GM12872 (cell line): ENCODE data around the gene REM1.

ENCODE experiments used
- TF ChIP-seq, protein P1 (sequence below): IDR thresholded peaks from 3 replicates; pipeline ENCODE4 v1.5.1; 2011; ENCODE audit warnings: low read depth, mild to moderate bottlenecking, low read length, moderate library complexity; ENCODE audit not compliant: insufficient read depth

The REM1 gene

DNA sequence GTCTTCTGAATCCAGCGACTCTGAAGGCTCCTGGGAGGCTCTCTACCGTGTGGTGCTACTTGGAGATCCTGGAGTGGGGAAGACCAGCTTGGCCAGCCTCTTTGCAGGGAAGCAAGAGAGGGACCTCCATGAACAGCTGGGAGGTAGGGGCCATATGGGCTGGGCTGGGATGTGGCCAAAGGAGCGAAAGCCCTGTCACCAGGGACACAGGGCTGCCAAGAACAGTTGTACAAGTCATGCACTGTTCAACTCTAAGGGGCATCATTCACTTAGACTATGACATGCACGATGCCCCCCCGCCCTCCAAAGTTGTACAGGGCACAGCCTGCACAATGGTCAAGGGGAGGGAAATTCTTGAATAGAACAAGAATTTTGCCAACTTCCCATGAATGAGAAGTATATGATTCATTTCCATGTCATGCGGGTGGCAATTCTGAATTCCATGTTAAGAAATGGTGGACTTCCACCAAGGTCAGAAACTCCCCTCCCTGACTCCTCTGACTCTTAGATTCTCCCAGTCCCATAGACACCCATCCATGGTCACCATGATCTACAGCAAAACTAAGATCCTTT is 1.6 kb downstream of the REM1 start:
- TF ChIP-seq, protein P1, sequence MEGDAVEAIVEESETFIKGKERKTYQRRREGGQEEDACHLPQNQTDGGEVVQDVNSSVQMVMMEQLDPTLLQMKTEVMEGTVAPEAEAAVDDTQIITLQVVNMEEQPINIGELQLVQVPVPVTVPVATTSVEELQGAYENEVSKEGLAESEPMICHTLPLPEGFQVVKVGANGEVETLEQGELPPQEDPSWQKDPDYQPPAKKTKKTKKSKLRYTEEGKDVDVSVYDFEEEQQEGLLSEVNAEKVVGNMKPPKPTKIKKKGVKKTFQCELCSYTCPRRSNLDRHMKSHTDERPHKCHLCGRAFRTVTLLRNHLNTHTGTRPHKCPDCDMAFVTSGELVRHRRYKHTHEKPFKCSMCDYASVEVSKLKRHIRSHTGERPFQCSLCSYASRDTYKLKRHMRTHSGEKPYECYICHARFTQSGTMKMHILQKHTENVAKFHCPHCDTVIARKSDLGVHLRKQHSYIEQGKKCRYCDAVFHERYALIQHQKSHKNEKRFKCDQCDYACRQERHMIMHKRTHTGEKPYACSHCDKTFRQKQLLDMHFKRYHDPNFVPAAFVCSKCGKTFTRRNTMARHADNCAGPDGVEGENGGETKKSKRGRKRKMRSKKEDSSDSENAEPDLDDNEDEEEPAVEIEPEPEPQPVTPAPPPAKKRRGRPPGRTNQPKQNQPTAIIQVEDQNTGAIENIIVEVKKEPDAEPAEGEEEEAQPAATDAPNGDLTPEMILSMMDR = no peak

DNA sequence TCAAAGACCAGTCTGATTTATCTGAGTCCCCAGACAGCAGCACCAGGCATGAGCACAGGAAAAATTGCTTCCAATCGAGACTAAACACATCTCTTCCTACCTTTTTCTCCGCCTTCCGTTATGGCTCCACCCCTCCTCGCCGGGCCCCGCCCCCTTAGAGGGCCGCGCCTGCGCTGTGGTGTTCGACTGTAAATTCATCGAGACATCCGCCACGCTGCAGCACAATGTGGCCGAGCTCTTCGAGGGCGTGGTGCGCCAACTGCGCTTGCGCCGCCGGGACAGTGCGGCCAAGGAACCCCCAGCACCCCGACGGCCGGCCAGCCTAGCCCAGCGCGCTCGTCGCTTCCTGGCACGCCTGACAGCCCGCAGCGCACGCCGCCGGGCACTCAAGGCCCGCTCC is 8.9 kb downstream of the REM1 start:
- TF ChIP-seq, protein P1 = no peak

DNA sequence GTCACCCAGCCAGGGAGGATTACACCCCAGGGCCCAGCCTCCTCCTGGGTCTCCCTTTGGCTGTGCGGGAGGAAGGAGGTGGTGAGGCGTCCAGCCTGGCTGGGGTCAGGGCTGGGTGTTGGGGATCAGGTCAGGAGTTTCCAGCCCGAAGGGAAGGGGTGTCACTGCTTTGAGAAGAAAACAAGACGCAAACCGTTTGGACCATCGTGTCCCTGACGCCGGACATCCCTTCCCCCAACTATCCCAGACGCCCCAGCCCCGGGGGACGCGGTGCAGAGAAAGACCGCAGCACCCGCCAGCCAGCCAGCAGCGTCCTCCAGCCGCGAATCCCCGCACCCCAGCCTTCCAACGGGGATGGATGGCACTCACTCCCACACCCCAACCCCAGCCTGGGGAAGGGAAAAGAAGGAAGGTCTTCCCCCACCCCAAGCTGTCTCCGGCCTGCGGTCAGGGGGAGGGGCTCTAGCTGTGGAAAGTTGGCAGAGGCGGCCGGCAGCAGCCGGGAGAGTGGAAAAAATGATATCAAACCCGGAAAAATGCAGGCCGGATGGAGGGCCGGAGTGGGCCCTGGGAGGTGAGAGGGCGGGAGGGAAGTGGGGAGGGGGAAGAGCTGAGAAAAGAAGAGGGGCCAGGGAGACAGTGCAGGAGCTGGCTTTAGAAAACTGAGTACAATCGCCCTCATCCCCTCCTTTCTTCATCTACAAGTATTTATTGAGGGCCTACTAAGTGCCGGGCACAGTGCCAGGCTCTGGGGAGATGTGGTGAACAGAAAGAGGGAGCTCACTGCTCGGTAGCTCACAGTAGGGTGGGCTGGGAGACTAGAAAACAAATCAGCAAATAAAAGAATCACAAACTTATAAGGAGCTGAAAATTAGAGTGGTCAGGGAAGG is 10.6 kb downstream of the REM1 start:
- TF ChIP-seq, protein P1 = no peak

DNA sequence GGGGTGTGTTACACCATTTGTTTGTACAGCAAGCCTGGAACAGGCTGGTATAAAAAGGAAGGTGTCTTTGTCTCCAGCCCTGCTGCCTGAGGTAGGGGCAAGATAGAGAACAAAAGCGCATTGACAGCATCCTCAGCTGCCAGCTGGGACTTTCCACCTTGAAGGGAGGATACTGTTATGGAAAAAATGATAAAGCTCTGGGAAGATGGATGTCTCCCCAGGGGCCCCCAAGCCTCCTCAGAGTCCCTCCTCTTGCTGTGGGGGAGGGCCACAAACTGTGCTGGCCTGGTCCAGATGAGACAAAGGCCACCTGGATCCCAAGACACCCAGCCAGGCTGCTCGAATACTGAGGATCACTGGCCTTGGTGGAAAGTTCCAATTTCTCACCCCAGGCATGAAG is 13.0 kb downstream of the REM1 start:
- TF ChIP-seq, protein P1 = no peak

DNA sequence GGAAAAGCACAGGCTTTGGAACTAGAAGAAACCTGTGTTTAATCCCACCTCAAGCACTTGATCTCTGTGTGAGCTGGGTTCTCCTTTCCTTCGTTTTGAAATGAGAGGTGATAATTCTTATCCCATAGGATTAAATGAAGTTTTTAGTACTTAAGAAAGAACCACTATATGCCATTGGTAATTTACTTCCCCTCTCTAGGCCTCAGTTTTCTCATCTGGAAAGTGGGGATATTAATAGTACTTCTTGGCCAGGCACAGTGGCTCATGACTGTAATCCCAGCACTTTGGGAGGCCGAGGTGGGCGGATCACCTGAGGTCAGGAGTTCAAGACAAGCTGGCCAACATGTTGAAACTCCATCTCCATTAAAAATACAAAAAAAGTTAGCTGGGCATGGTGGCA is 14.1 kb downstream of the REM1 start:
- TF ChIP-seq, protein P1 = no peak

DNA sequence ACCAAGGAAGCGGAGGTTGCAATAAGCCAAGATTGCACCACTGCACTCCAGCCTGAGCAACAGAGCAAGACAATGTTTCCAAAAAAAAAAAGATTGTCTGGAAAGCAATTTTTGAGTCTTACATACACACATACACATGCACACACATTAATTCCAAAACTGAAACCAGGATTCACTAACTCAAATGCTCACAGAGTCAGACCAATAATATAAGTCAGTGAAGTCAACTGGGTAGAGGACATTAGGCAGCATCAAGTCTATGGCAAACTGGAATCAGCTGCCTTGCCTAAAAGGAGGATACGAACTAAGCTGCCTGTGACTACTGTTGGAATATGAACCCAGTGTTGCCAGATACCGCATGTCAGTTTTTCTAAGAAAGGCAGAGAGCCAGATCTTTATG is 15.7 kb downstream of the REM1 start:
- TF ChIP-seq, protein P1 = no peak

DNA sequence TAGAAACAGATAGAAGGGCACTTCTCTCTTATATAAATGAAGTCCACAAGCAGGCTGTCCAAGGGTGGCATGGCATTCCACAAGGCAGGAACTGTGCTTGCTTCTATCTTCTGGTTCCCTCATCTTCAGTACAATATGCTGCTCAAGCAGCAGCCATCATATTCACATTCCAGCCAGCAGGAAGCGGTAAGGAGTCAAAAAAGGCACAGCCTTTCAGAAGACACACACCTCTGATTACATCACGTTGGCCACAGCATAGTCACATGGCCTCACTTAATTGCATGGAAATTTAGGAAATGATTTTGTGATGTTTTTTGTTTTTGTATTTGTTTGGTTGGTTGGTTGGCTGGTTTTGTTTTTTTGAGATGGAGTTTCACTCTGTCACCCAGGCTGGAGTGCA is 19.0 kb downstream of the REM1 start:
- TF ChIP-seq, protein P1 = no peak
